Tibial nerve (tissue), 4 donors: ENCODE measurements around the gene BCL2L14. TPM values are rescaled to one million over a fixed set of nuclear protein-coding genes. Genes with fewer than 3 reads are reported as not detected.

Experiments
- DNase-seq, 2 donors: peaks; one replicate each; pipeline ENCODE4 v3.0.0-alpha.2; 2019; ENCODE audit warnings: low spot score in 2 of 2
- H3K27ac ChIP-seq, 4 donors: fragments of 200-600 bp; sonication (generic) in 3 of 4; one replicate each; pipeline ENCODE4 v1.5.1; 2017 to 2019; ENCODE audit warnings: mild to moderate bottlenecking in 1 of 4
- H3K27me3 ChIP-seq, 2 donors: fragments of 200-600 bp; sonication (generic) in 1 of 2; one replicate each; pipeline versions ENCODE4 v1.5.1 to v1.6.0; 2017 to 2019
- H3K36me3 ChIP-seq, 3 donors: fragments of 200-600 bp; sonication (generic); one replicate each; pipeline ENCODE4 v1.5.1; 2018 to 2019
- H3K4me1 ChIP-seq, 4 donors: fragments of 200-600 bp; sonication (generic) in 3 of 4; one replicate each; pipeline ENCODE4 v1.5.1; 2017 to 2019
- H3K4me3 ChIP-seq, 4 donors: fragments of 200-600 bp; sonication (generic) in 3 of 4; one replicate each; pipeline ENCODE4 v1.5.1; 2017 to 2019; ENCODE audit warnings: mild to moderate bottlenecking in 1 of 4, moderate library complexity in 1 of 4
- H3K9me3 ChIP-seq, 4 donors: fragments of 200-600 bp; sonication (generic) in 3 of 4; one replicate each; pipeline ENCODE4 v1.5.1; 2017 to 2019
- CTCF ChIP-seq, 5 experiments: fragments of 200-600 bp in 3 of 5; fragments of 450-650 bp in 2 of 5; sonication (generic) in 3 of 5; IDR thresholded peaks; one replicate each; pipeline ENCODE4 v1.5.1; 2016 to 2019; ENCODE audit warnings: antibody characterized with exemption in 5 of 5, mild to moderate bottlenecking in 3 of 5, moderate library complexity in 2 of 5
- EP300 ChIP-seq, 2 donors: sonication (generic); formaldehyde crosslinking; IDR thresholded peaks; one replicate each; pipeline ENCODE4 v1.6.1; 2017; ENCODE audit warnings: antibody characterized with exemption in 2 of 2, mild to moderate bottlenecking in 1 of 2
- POLR2A ChIP-seq, 2 donors: fragments of 450-650 bp; IDR thresholded peaks; one replicate each; pipeline ENCODE4 v1.6.1; 2017; ENCODE audit warnings: antibody characterized with exemption in 2 of 2, mild to moderate bottlenecking in 2 of 2, moderate library complexity in 2 of 2
- WGBS, 2 donors: methylation state at CpG; one replicate each; pipeline ENCODE4 v1.1.5; 2018; 5-methylcytosine and 5-hydroxymethylcytosine counted together
- total RNA-seq, 4 donors: library from RNA; depleted of rRNA; stranded (reverse); fragments of >200 nt; gene quantifications; one replicate each; pipeline ENCODE4 v1.1.0, GENCODE V29; 2016

Gene BCL2L14
- total RNA-seq, 4 donors from 2014 or later = not detected

GRCh38 chr12:12091977-12092663 is 21.4 kb downstream of the BCL2L14 start:
- WGBS, 2 donors = 72 to 74% methylated on average over 14 of the region's 14 CpGs
- TF ChIP-seq EP300 (IDR thresholded peaks at IDR 0.05) = no peak
- TF ChIP-seq POLR2A (IDR thresholded peaks at IDR 0.05) = no peak
- DNase-seq = no peak
- Histone ChIP-seq H3K27me3 (no peaks in the 10 kb centered on the region), H3K27ac (no peak overlapping the region), H3K36me3 (no peaks in the 10 kb centered on the region), H3K4me1 (no peaks in the 10 kb centered on the region), H3K4me3 (no peak overlapping the region), H3K9me3 (no peaks in the 10 kb centered on the region)

GRCh38 chr12:12094481-12094880 is 23.7 kb downstream of the BCL2L14 start:
- H3K27ac ChIP-seq = no peak overlapping the region
- 84 to 88% methylated on average over 4 of the region's 4 CpGs for WGBS, 2 donors
- H3K9me3 ChIP-seq = no peaks in the 10 kb centered on the region
- TF ChIP-seq CTCF (IDR thresholded peaks at IDR 0.05) = no peak
- no peak for TF ChIP-seq EP300 (IDR thresholded peaks at IDR 0.05)
- TF ChIP-seq POLR2A (IDR thresholded peaks at IDR 0.05) = no peak
- no peaks in the 10 kb centered on the region for H3K4me1 ChIP-seq
- DNase-seq = no peak
- no peaks in the 10 kb centered on the region for H3K27me3 ChIP-seq
- no peak overlapping the region for H3K4me3 ChIP-seq
- peaks cover 0 to 10% (median 0%) of the 10 kb centered on the region in 3 donors for H3K36me3 ChIP-seq

GRCh38 chr12:12095021-12095420 is 24.3 kb downstream of the BCL2L14 start:
- Histone ChIP-seq H3K36me3 (peaks cover 0 to 12% (median 0%) of the 10 kb centered on the region in 3 donors), H3K9me3 (no peaks in the 10 kb centered on the region), H3K4me1 (no peaks in the 10 kb centered on the region), H3K27me3 (no peaks in the 10 kb centered on the region), H3K4me3 (no peak overlapping the region), H3K27ac (no peak overlapping the region)
- TF ChIP-seq EP300 (IDR thresholded peaks at IDR 0.05) = no peak
- no peak for TF ChIP-seq POLR2A (IDR thresholded peaks at IDR 0.05)
- whole genome bisulfite sequencing, 2 donors = 63 to 74% methylated on average over 3 of the region's 3 CpGs
- DNase-seq = no peak

GRCh38 chr12:12097891-12098690 is 27.4 kb downstream of the BCL2L14 start:
- WGBS, 2 donors = 69 to 73% methylated on average over 6 of the region's 6 CpGs
- Histone ChIP-seq H3K27ac (no peak overlapping the region), H3K27me3 (no peaks in the 10 kb centered on the region), H3K4me1 (no peaks in the 10 kb centered on the region), H3K9me3 (no peaks in the 10 kb centered on the region), H3K4me3 (no peak overlapping the region), H3K36me3 (peaks cover 0 to 13% (median 0%) of the 10 kb centered on the region in 3 donors)
- DNase-seq = no peak
- TF ChIP-seq POLR2A (IDR thresholded peaks at IDR 0.05) = no peak
- no peak for TF ChIP-seq EP300 (IDR thresholded peaks at IDR 0.05)
- TF ChIP-seq CTCF (IDR thresholded peaks at IDR 0.05) = no peak

- H3K4me3 ChIP-seq = no peak overlapping the region
- H3K27ac ChIP-seq = no peak overlapping the region
- peaks cover 0 to 19% (median 0%) of the 10 kb centered on the region in 3 donors for H3K36me3 ChIP-seq
- no peaks in the 10 kb centered on the region for H3K27me3 ChIP-seq
- 70 to 79% methylated on average over 3 of the region's 3 CpGs for WGBS, 2 donors
- TF ChIP-seq CTCF (IDR thresholded peaks at IDR 0.05) (no peak), POLR2A (IDR thresholded peaks at IDR 0.05) (no peak), EP300 (IDR thresholded peaks at IDR 0.05) (no peak)
- no peaks in the 10 kb centered on the region for H3K4me1 ChIP-seq
- DNase-seq = no peak
- no peaks in the 10 kb centered on the region for H3K9me3 ChIP-seq
Observed at GRCh38 chr12:12098691-12099015, 27.9 kb downstream of the BCL2L14 start.

- no peak for DNase-seq
- no peak overlapping the region for H3K27ac ChIP-seq
- WGBS, 2 donors = 69 to 73% methylated on average over 6 of the region's 6 CpGs
- H3K9me3 ChIP-seq = peaks cover 0 to 2% (median 0%) of the 10 kb centered on the region in 4 donors
- H3K4me1 ChIP-seq = no peaks in the 10 kb centered on the region
- no peak overlapping the region for H3K4me3 ChIP-seq
- H3K27me3 ChIP-seq = no peaks in the 10 kb centered on the region
- H3K36me3 ChIP-seq = peaks cover 0 to 23% (median 0%) of the 10 kb centered on the region in 3 donors
- TF ChIP-seq CTCF (IDR thresholded peaks at IDR 0.05) = no peak
- no peak for TF ChIP-seq POLR2A (IDR thresholded peaks at IDR 0.05)
- TF ChIP-seq EP300 (IDR thresholded peaks at IDR 0.05) = no peak
Observed at GRCh38 chr12:12099102-12099501, 28.4 kb downstream of the BCL2L14 start.
